Neural cell (in vitro differentiated cells): ENCODE data around the gene HS6ST3. TPM values are rescaled to one million over a fixed set of nuclear protein-coding genes. Genes with fewer than 3 reads are reported as not detected.

Experiments used
- H2AFZ ChIP-seq: fragments of 200-600, 300-800 bp; sonication (generic), shearing (Covaris generic); 2 replicates; pipeline ENCODE4 v1.6.0; 2014; ENCODE audit warnings: low read depth, mild to moderate bottlenecking, antibody characterized with exemption, low read length, moderate library complexity
- H3F3A ChIP-seq: fragments of 200-600 bp; shearing (Covaris generic); 2 replicates; pipeline ENCODE4 v1.6.1; 2016; ENCODE audit warnings: mild to moderate bottlenecking, moderate library complexity, mixed read lengths, antibody characterized with exemption, low read length; ENCODE audit not compliant: insufficient read depth, poor library complexity, severe bottlenecking
- H3K27ac ChIP-seq: fragments of 200-600, 300-800 bp; sonication (generic), shearing (Covaris generic); 2 replicates; pipeline ENCODE4 v1.5.1; 2014; ENCODE audit warnings: mild to moderate bottlenecking, low read length, moderate library complexity
- H3K27me3 ChIP-seq: fragments of 300-800, 200-600 bp; sonication (generic), shearing (Covaris generic); 2 replicates; pipeline ENCODE4 v1.6.0; 2014; ENCODE audit warnings: mild to moderate bottlenecking, low read depth, low read length, moderate library complexity; ENCODE audit not compliant: insufficient read depth
- H3K36me3 ChIP-seq: fragments of 300-800, 200-600 bp; sonication (generic), shearing (Covaris generic); 2 replicates; pipeline ENCODE4 v1.5.1; 2014; ENCODE audit warnings: mild to moderate bottlenecking, antibody characterized with exemption, low read length, moderate library complexity; ENCODE audit not compliant: insufficient read depth
- H3K4me2 ChIP-seq: fragments of 300-800, 200-600 bp; sonication (generic), shearing (Covaris generic); 2 replicates; pipeline ENCODE4 v1.6.0; 2014; ENCODE audit warnings: mild to moderate bottlenecking, low read length
- H3K4me3 ChIP-seq: fragments of 300-800, 200-600 bp; sonication (generic), shearing (Covaris generic); 2 replicates; pipeline ENCODE4 v1.5.1; 2014; ENCODE audit warnings: mild to moderate bottlenecking, low read length, moderate library complexity
- H3K79me2 ChIP-seq: fragments of 200-600 bp; shearing (Covaris generic); replicated peaks from 2 replicates; pipeline ENCODE4 v1.6.0; 2014; ENCODE audit warnings: mild to moderate bottlenecking, low read length, moderate library complexity; ENCODE audit not compliant: insufficient read depth
- H3K9ac ChIP-seq: fragments of 300-800, 200-600 bp; sonication (generic), shearing (Covaris generic); 2 replicates; pipeline ENCODE4 v1.6.1; 2016; ENCODE audit warnings: mild to moderate bottlenecking, low read length, mixed read lengths
- H3K9me2 ChIP-seq: fragments of 200-600 bp; shearing (Covaris generic); 2 replicates; pipeline ENCODE4 v1.6.1; 2016; ENCODE audit warnings: mild to moderate bottlenecking, low read length, mixed read lengths; ENCODE audit not compliant: insufficient read depth
- H3K9me3 ChIP-seq: fragments of 200-600, 300-800 bp; sonication (generic), shearing (Covaris generic); 2 replicates; pipeline ENCODE4 v1.6.1; 2016; ENCODE audit warnings: mild to moderate bottlenecking, mixed run types, low read length, moderate library complexity, mixed read lengths
- H4K20me1 ChIP-seq: fragments of 200-600 bp; shearing (Covaris generic); 2 replicates; pipeline ENCODE4 v1.6.1; 2016; ENCODE audit warnings: mild to moderate bottlenecking, mixed run types; ENCODE audit not compliant: insufficient read depth
- EP300 ChIP-seq: fragments of 450-650 bp; conservative IDR thresholded peaks from 2 replicates; pipeline ENCODE4 v1.6.1; 2014; ENCODE audit warnings: antibody characterized with exemption, mild to moderate bottlenecking, moderate library complexity; ENCODE audit not compliant: poor library complexity, severe bottlenecking
- EZH2 ChIP-seq: fragments of 200-600, 300-800 bp; shearing (Covaris generic), sonication (generic); IDR thresholded peaks from 2 replicates; pipeline ENCODE4 v1.6.1; 2014; ENCODE audit warnings: antibody characterized with exemption, low read length, borderline replicate concordance, mild to moderate bottlenecking; ENCODE audit not compliant: insufficient read depth, poor library complexity, severe bottlenecking
- MXI1 ChIP-seq: fragments of 450-650 bp; conservative IDR thresholded peaks from 2 replicates; pipeline ENCODE4 v1.6.1; 2014; ENCODE audit warnings: antibody characterized with exemption, mild to moderate bottlenecking; ENCODE audit not compliant: poor library complexity, severe bottlenecking
- POLR2AphosphoS5 ChIP-seq: IDR thresholded peaks from 2 replicates; pipeline ENCODE4 v1.6.1; 2012
- RAD21 ChIP-seq: fragments of 450-650 bp; conservative IDR thresholded peaks from 2 replicates; pipeline ENCODE4 v1.6.1; 2014; ENCODE audit warnings: antibody characterized with exemption, mild to moderate bottlenecking, moderate library complexity
- SMC3 ChIP-seq: fragments of 450-650 bp; conservative IDR thresholded peaks from 2 replicates; pipeline ENCODE4 v1.6.1; 2014; ENCODE audit warnings: antibody characterized with exemption, mild to moderate bottlenecking, moderate library complexity; ENCODE audit not compliant: poor library complexity
- TAF1 ChIP-seq: IDR thresholded peaks from 2 replicates; pipeline ENCODE4 v1.6.1; 2012; ENCODE audit warnings: low read depth
- polyA plus RNA-seq: library from polyadenylated mRNA; depleted of rRNA; stranded (reverse); fragments of >200 nt; gene quantifications from 2 replicates; pipeline ENCODE4 v1.2.3, GENCODE V29; 2014
- TF ChIP-seq, protein P1 (sequence below): IDR thresholded peaks from 2 replicates; pipeline ENCODE4 v1.6.1; 2012; ENCODE audit warnings: borderline replicate concordance
- TF ChIP-seq, protein P2 (sequence below): fragments of 450-650 bp; IDR thresholded peaks from 2 replicates; pipeline ENCODE4 v1.5.1; 2014; ENCODE audit warnings: antibody characterized with exemption, mild to moderate bottlenecking, moderate library complexity; ENCODE audit not compliant: poor library complexity, severe bottlenecking

The HS6ST3 gene
- polyA plus RNA-seq, 1 donor from 2014 or later, result 10.9 TPM

DNA sequence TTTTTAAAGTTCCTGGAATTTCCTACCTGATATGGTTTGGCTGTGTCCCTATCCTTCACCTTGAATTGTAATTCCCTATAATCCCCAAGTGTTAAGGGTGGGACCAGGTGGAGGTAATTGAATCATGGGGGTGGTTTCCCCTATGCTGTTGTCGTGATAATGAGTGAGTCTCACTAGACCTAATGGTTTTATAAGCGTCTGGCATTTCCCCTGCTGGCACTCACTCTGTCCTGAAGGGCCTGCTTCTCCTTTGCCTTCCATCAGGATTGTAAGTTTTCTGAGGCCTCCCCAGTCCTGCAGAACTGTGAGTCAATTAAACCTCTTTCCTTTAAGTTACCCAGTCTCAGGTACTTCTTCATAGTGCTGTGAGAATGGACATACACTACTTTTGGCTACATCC is 298.7 kb downstream of the HS6ST3 start:
- H4K20me1 ChIP-seq, result no peaks in the 10 kb centered on the region
- H3K27ac ChIP-seq, result no peak overlapping the region
- no peak overlapping the region for H2AFZ ChIP-seq
- H3K27me3 ChIP-seq, result no peaks in the 10 kb centered on the region
- H3K36me3 ChIP-seq, result no peaks in the 10 kb centered on the region
- no peak overlapping the region for H3K9ac ChIP-seq
- H3K9me3 ChIP-seq, result no peaks in the 10 kb centered on the region
- H3F3A ChIP-seq, result no peaks in the 10 kb centered on the region
- no peaks in the 10 kb centered on the region for H3K9me2 ChIP-seq
- no peak overlapping the region for H3K4me2 ChIP-seq
- H3K4me3 ChIP-seq, result no peak overlapping the region
- H3K79me2 ChIP-seq, result no peaks in the 10 kb centered on the region
- TF ChIP-seq TAF1 (no peak), MXI1 (no peak), RAD21 (no peak), POLR2AphosphoS5 (no peak), SMC3 (no peak), EP300 (no peak), EZH2 (no peak)
- TF ChIP-seq, protein P1, sequence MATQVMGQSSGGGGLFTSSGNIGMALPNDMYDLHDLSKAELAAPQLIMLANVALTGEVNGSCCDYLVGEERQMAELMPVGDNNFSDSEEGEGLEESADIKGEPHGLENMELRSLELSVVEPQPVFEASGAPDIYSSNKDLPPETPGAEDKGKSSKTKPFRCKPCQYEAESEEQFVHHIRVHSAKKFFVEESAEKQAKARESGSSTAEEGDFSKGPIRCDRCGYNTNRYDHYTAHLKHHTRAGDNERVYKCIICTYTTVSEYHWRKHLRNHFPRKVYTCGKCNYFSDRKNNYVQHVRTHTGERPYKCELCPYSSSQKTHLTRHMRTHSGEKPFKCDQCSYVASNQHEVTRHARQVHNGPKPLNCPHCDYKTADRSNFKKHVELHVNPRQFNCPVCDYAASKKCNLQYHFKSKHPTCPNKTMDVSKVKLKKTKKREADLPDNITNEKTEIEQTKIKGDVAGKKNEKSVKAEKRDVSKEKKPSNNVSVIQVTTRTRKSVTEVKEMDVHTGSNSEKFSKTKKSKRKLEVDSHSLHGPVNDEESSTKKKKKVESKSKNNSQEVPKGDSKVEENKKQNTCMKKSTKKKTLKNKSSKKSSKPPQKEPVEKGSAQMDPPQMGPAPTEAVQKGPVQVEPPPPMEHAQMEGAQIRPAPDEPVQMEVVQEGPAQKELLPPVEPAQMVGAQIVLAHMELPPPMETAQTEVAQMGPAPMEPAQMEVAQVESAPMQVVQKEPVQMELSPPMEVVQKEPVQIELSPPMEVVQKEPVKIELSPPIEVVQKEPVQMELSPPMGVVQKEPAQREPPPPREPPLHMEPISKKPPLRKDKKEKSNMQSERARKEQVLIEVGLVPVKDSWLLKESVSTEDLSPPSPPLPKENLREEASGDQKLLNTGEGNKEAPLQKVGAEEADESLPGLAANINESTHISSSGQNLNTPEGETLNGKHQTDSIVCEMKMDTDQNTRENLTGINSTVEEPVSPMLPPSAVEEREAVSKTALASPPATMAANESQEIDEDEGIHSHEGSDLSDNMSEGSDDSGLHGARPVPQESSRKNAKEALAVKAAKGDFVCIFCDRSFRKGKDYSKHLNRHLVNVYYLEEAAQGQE, result no peak
- TF ChIP-seq, protein P2, sequence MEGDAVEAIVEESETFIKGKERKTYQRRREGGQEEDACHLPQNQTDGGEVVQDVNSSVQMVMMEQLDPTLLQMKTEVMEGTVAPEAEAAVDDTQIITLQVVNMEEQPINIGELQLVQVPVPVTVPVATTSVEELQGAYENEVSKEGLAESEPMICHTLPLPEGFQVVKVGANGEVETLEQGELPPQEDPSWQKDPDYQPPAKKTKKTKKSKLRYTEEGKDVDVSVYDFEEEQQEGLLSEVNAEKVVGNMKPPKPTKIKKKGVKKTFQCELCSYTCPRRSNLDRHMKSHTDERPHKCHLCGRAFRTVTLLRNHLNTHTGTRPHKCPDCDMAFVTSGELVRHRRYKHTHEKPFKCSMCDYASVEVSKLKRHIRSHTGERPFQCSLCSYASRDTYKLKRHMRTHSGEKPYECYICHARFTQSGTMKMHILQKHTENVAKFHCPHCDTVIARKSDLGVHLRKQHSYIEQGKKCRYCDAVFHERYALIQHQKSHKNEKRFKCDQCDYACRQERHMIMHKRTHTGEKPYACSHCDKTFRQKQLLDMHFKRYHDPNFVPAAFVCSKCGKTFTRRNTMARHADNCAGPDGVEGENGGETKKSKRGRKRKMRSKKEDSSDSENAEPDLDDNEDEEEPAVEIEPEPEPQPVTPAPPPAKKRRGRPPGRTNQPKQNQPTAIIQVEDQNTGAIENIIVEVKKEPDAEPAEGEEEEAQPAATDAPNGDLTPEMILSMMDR, result no peak

DNA sequence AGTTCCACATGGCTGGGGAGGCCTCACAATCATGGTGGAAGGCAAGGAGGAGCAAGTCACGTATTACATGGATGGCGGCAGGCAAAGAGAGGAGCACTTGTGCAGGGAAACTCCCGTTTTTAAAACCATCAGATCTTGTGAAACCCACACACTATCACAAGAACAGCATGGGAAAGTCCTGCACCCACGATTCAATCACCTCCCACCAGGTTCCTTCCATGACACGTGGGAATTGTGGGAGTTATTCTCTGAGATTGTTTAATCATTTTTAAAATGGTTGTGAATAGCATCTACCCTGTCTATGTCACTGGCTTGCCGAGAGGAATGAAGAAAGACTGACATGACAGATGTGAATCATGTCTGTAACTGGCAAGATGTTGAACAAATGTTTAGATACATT is 301.7 kb downstream of the HS6ST3 start:
- H3K9ac ChIP-seq, result no peak overlapping the region
- no peak for TF ChIP-seq MXI1
- TF ChIP-seq SMC3, result no peak
- peak; percentile 46 for TF ChIP-seq POLR2AphosphoS5
- peak; percentile 39 for TF ChIP-seq EP300
- H3F3A ChIP-seq, result no peaks in the 10 kb centered on the region
- no peaks in the 10 kb centered on the region for H3K36me3 ChIP-seq
- H3K9me3 ChIP-seq, result no peaks in the 10 kb centered on the region
- H3K79me2 ChIP-seq, result no peaks in the 10 kb centered on the region
- H3K27ac ChIP-seq, result no peak overlapping the region
- no peak overlapping the region for H3K4me3 ChIP-seq
- no peaks in the 10 kb centered on the region for H4K20me1 ChIP-seq
- H3K27me3 ChIP-seq, result no peaks in the 10 kb centered on the region
- H3K4me2 ChIP-seq, result no peak overlapping the region
- no peak overlapping the region for H2AFZ ChIP-seq
- no peaks in the 10 kb centered on the region for H3K9me2 ChIP-seq

DNA sequence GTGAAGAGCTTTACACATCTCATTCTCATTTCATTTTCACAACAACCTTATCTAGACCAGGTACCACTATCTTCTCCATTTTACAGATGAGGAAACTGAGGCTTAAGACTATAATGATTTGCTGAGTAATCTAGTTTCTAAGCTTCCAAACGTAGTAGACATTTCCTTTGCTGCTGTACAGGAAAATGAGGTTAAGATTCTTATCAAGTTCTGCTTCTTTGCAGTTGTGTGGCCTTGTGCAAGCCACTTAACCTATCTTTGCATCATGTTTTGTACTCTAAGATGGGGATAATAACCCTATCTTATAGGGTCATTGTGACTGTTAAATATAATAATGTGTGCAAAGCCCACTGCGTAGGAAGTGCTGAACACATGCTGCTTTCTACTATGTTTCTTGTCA is 307.9 kb downstream of the HS6ST3 start:
- H2AFZ ChIP-seq, result no peak overlapping the region
- H3K9me2 ChIP-seq, result no peaks in the 10 kb centered on the region
- H4K20me1 ChIP-seq, result no peaks in the 10 kb centered on the region
- no peaks in the 10 kb centered on the region for H3K27me3 ChIP-seq
- H3F3A ChIP-seq, result no peaks in the 10 kb centered on the region
- H3K27ac ChIP-seq, result no peak overlapping the region
- H3K36me3 ChIP-seq, result no peaks in the 10 kb centered on the region
- H3K4me3 ChIP-seq, result no peak overlapping the region
- no peak overlapping the region for H3K4me2 ChIP-seq
- TF ChIP-seq, protein P1, result no peak
- TF ChIP-seq TAF1, result no peak
- no peak for TF ChIP-seq EP300
- no peak for TF ChIP-seq POLR2AphosphoS5
- TF ChIP-seq SMC3, result no peak
- TF ChIP-seq, protein P2, result no peak
- TF ChIP-seq MXI1, result no peak
- no peak for TF ChIP-seq EZH2
- TF ChIP-seq RAD21, result no peak
- H3K9me3 ChIP-seq, result no peaks in the 10 kb centered on the region
- H3K79me2 ChIP-seq, result no peaks in the 10 kb centered on the region
- no peak overlapping the region for H3K9ac ChIP-seq
